Measurements from ENCODE around the gene RAB31.

GRCh38 chr18:9715088-9715343, 6.9 kb downstream of the RAB31 start:
- TF ChIP-seq NRF1 (IDR thresholded peaks at IDR 0.05; ENCODE audit: low read depth, low read length) = no peak
- TF ChIP-seq, protein P1, sequence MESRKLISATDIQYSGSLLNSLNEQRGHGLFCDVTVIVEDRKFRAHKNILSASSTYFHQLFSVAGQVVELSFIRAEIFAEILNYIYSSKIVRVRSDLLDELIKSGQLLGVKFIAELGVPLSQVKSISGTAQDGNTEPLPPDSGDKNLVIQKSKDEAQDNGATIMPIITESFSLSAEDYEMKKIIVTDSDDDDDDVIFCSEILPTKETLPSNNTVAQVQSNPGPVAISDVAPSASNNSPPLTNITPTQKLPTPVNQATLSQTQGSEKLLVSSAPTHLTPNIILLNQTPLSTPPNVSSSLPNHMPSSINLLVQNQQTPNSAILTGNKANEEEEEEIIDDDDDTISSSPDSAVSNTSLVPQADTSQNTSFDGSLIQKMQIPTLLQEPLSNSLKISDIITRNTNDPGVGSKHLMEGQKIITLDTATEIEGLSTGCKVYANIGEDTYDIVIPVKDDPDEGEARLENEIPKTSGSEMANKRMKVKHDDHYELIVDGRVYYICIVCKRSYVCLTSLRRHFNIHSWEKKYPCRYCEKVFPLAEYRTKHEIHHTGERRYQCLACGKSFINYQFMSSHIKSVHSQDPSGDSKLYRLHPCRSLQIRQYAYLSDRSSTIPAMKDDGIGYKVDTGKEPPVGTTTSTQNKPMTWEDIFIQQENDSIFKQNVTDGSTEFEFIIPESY (IDR thresholded peaks at IDR 0.05; ENCODE audit: borderline replicate concordance, low read depth) = no peak
- no peak for TF ChIP-seq POLR2AphosphoS5 (IDR thresholded peaks at IDR 0.05; ENCODE audit: low read depth, low read length)
- TF ChIP-seq, protein P2, sequence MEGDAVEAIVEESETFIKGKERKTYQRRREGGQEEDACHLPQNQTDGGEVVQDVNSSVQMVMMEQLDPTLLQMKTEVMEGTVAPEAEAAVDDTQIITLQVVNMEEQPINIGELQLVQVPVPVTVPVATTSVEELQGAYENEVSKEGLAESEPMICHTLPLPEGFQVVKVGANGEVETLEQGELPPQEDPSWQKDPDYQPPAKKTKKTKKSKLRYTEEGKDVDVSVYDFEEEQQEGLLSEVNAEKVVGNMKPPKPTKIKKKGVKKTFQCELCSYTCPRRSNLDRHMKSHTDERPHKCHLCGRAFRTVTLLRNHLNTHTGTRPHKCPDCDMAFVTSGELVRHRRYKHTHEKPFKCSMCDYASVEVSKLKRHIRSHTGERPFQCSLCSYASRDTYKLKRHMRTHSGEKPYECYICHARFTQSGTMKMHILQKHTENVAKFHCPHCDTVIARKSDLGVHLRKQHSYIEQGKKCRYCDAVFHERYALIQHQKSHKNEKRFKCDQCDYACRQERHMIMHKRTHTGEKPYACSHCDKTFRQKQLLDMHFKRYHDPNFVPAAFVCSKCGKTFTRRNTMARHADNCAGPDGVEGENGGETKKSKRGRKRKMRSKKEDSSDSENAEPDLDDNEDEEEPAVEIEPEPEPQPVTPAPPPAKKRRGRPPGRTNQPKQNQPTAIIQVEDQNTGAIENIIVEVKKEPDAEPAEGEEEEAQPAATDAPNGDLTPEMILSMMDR (IDR thresholded peaks at IDR 0.05) = no peak
- TF ChIP-seq SIN3A (IDR thresholded peaks at IDR 0.05; ENCODE audit: borderline replicate concordance, low read depth, low read length) = no peak
- TF ChIP-seq, protein P3, sequence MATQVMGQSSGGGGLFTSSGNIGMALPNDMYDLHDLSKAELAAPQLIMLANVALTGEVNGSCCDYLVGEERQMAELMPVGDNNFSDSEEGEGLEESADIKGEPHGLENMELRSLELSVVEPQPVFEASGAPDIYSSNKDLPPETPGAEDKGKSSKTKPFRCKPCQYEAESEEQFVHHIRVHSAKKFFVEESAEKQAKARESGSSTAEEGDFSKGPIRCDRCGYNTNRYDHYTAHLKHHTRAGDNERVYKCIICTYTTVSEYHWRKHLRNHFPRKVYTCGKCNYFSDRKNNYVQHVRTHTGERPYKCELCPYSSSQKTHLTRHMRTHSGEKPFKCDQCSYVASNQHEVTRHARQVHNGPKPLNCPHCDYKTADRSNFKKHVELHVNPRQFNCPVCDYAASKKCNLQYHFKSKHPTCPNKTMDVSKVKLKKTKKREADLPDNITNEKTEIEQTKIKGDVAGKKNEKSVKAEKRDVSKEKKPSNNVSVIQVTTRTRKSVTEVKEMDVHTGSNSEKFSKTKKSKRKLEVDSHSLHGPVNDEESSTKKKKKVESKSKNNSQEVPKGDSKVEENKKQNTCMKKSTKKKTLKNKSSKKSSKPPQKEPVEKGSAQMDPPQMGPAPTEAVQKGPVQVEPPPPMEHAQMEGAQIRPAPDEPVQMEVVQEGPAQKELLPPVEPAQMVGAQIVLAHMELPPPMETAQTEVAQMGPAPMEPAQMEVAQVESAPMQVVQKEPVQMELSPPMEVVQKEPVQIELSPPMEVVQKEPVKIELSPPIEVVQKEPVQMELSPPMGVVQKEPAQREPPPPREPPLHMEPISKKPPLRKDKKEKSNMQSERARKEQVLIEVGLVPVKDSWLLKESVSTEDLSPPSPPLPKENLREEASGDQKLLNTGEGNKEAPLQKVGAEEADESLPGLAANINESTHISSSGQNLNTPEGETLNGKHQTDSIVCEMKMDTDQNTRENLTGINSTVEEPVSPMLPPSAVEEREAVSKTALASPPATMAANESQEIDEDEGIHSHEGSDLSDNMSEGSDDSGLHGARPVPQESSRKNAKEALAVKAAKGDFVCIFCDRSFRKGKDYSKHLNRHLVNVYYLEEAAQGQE (IDR thresholded peaks at IDR 0.05; ENCODE audit: low read depth, low read length) = no peak
- TF ChIP-seq, protein P4, sequence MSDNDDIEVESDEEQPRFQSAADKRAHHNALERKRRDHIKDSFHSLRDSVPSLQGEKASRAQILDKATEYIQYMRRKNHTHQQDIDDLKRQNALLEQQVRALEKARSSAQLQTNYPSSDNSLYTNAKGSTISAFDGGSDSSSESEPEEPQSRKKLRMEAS (IDR thresholded peaks at IDR 0.05; ENCODE audit: low read depth) = no peak
- no peak for TF ChIP-seq EZH2phosphoT487 (IDR thresholded peaks at IDR 0.05; ENCODE audit: borderline replicate concordance, low read depth)
- no peak for TF ChIP-seq FOSL2 (IDR thresholded peaks at IDR 0.05; ENCODE audit: borderline replicate concordance, low read depth)
- no peak for TF ChIP-seq FOXM1 (IDR thresholded peaks at IDR 0.05; ENCODE audit: low read depth)
- no peak for TF ChIP-seq GATA2 (CRISPR knock-in tag; IDR thresholded peaks at IDR 0.05)
- TF ChIP-seq RFX5 (IDR thresholded peaks at IDR 0.05; ENCODE audit: low read length) = no peak
- TF ChIP-seq CHD2 (IDR thresholded peaks at IDR 0.05; ENCODE audit: low read length, partially characterized antibody) = no peak
- no peak for TF ChIP-seq RCOR1 (IDR thresholded peaks at IDR 0.05; ENCODE audit: low read length)

Data from SK-N-SH (cell line).